GM12872 (cell line): Measurements from ENCODE around the gene LRRC72.

Source experiments
- CTCF ChIP-seq: IDR thresholded peaks from 3 replicates; pipeline ENCODE4 v1.5.1; 2011; ENCODE audit warnings: low read depth, mild to moderate bottlenecking, low read length, moderate library complexity; ENCODE audit not compliant: insufficient read depth

LRRC72 gene

GRCh38 chr7:16594676-16595075, 68.1 kb downstream of the LRRC72 start:
- no peak for TF ChIP-seq CTCF

GRCh38 chr7:16598015-16598414, 71.4 kb downstream of the LRRC72 start:
- TF ChIP-seq CTCF, result no peak

- no peak for TF ChIP-seq CTCF
Observed at GRCh38 chr7:16599860-16600259, 73.2 kb downstream of the LRRC72 start.

- no peak for TF ChIP-seq CTCF
Observed at GRCh38 chr7:16603633-16604032, 77.0 kb downstream of the LRRC72 start.

- TF ChIP-seq CTCF, result no peak
Observed at GRCh38 chr7:16604054-16604453, 77.4 kb downstream of the LRRC72 start.

- TF ChIP-seq CTCF, result no peak
Observed at GRCh38 chr7:16606704-16607103, 80.1 kb downstream of the LRRC72 start.

GRCh38 chr7:16609842-16610450, 83.3 kb downstream of the LRRC72 start:
- TF ChIP-seq CTCF, result no peak
